HEK293 (cell line): ENCODE results near the gene TTLL1.

Source experiments
- CTCF ChIA-PET: fragments of 350-600 bp; formaldehyde crosslinking; extraction: SDS; loops from one replicate; lab custom pipeline; 2021; ENCODE audit warnings: antibody characterized with exemption; lab: Yijun Ruan, JAX
- POLR2A ChIA-PET: fragments of 300-600 bp; formaldehyde crosslinking; extraction: SDS; loops from one replicate; lab custom pipeline; 2020; ENCODE audit warnings: antibody characterized with exemption, inconsistent platforms; lab: Yijun Ruan, JAX
- H3K27ac ChIP-seq: fragments of 200-500 bp; sonication (Bioruptor generic); 2 replicates; pipeline ENCODE4 v1.5.1; 2014; ENCODE audit warnings: low read depth, low read length, control low read depth, inconsistent platforms; ENCODE audit errors: extremely low read depth
- H3K36me3 ChIP-seq, 2 experiments: fragments of 200-500 bp in 1 of 2; sonication (Bioruptor generic) in 1 of 2; 1 replicate in 1 of 2; 2 replicates in 1 of 2; pipeline ENCODE4 v1.5.1; 2014 to 2017; ENCODE audit warnings: inconsistent platforms in 2 of 2, low read length in 2 of 2; ENCODE audit not compliant: control insufficient read depth in 2 of 2, insufficient read depth in 1 of 2
- H3K4me1 ChIP-seq: fragments of 200-500 bp; sonication (Bioruptor generic); 2 replicates; pipeline ENCODE4 v1.5.1; 2014; ENCODE audit warnings: mild to moderate bottlenecking, low read length, inconsistent platforms; ENCODE audit not compliant: control insufficient read depth, insufficient read depth
- H3K4me3 ChIP-seq: 2 replicates; pipeline ENCODE4 v1.5.1; 2011; ENCODE audit warnings: low read depth, mild to moderate bottlenecking, control low read depth, low read length, moderate library complexity
- H3K9me3 ChIP-seq: fragments of 200-500 bp; sonication (Bioruptor generic); 2 replicates; pipeline ENCODE4 v1.5.1; 2014; ENCODE audit warnings: low read depth, low read length, inconsistent platforms; ENCODE audit not compliant: control insufficient read depth, insufficient read depth
- EGR2 ChIP-seq: fragments of 450-650 bp; formaldehyde crosslinking; IDR thresholded peaks from 2 replicates; pipeline ENCODE4 v1.5.1; 2016; ENCODE audit warnings: low read depth, missing biosample characterization, missing genetic modification characterization
- GFI1B ChIP-seq: fragments of 450-650 bp; formaldehyde crosslinking; IDR thresholded peaks from 2 replicates; pipeline ENCODE4 v1.5.1; 2016; ENCODE audit warnings: missing biosample characterization, missing genetic modification characterization
- GLIS1 ChIP-seq: fragments of 450-650 bp; formaldehyde crosslinking; IDR thresholded peaks from 2 replicates; pipeline ENCODE4 v1.5.1; 2016; ENCODE audit warnings: missing biosample characterization, missing genetic modification characterization
- KLF1 ChIP-seq: fragments of 450-650 bp; formaldehyde crosslinking; IDR thresholded peaks from 2 replicates; pipeline ENCODE4 v1.5.1; 2016; ENCODE audit warnings: missing biosample characterization, missing genetic modification characterization
- REPIN1 ChIP-seq: fragments of 450-650 bp; formaldehyde crosslinking; IDR thresholded peaks from 2 replicates; pipeline ENCODE4 v1.5.1; 2017; ENCODE audit warnings: missing biosample characterization, missing genetic modification characterization, low read depth
- YY2 ChIP-seq: fragments of 450-650 bp; formaldehyde crosslinking; IDR thresholded peaks from 2 replicates; pipeline ENCODE4 v1.5.1; 2016; ENCODE audit warnings: missing biosample characterization, missing genetic modification characterization
- ZBTB20 ChIP-seq: fragments of 450-650 bp; formaldehyde crosslinking; IDR thresholded peaks from 2 replicates; pipeline ENCODE4 v1.5.1; 2016; ENCODE audit warnings: missing biosample characterization, missing genetic modification characterization
- ZBTB7A ChIP-seq: fragments of 450-650 bp; formaldehyde crosslinking; IDR thresholded peaks from 2 replicates; pipeline ENCODE4 v1.5.1; 2016; ENCODE audit warnings: low read depth, missing biosample characterization, missing genetic modification characterization
- ZFHX2 ChIP-seq: fragments of 450-650 bp; formaldehyde crosslinking; conservative IDR thresholded peaks from 2 replicates; pipeline ENCODE4 v1.5.1; 2016; ENCODE audit warnings: missing biosample characterization, missing genetic modification characterization
- ZNF19 ChIP-seq: fragments of 450-650 bp; formaldehyde crosslinking; IDR thresholded peaks from 2 replicates; pipeline ENCODE4; 2016; ENCODE audit warnings: missing biosample characterization, missing genetic modification characterization, low read depth
- ZNF202 ChIP-seq: fragments of 450-650 bp; formaldehyde crosslinking; IDR thresholded peaks from 2 replicates; pipeline ENCODE4 v1.5.1; 2016; ENCODE audit warnings: missing biosample characterization, missing genetic modification characterization, borderline replicate concordance
- ZNF366 ChIP-seq: fragments of 450-650 bp; formaldehyde crosslinking; conservative IDR thresholded peaks from 2 replicates; pipeline ENCODE4 v1.5.1; 2016; ENCODE audit warnings: missing biosample characterization, missing genetic modification characterization
- ZNF48 ChIP-seq: fragments of 450-650 bp; formaldehyde crosslinking; IDR thresholded peaks from 2 replicates; pipeline ENCODE4 v1.5.1; 2016; ENCODE audit warnings: missing biosample characterization, missing genetic modification characterization
- ZNF510 ChIP-seq: fragments of 450-650 bp; formaldehyde crosslinking; IDR thresholded peaks from 2 replicates; pipeline ENCODE4 v1.5.1; 2018; ENCODE audit warnings: mild to moderate bottlenecking, missing genetic modification characterization, missing biosample characterization; ENCODE audit not compliant: insufficient replicate concordance
- ZNF624 ChIP-seq: fragments of 450-650 bp; formaldehyde crosslinking; IDR thresholded peaks from 2 replicates; pipeline ENCODE4 v1.5.1; 2017; ENCODE audit warnings: missing biosample characterization, missing genetic modification characterization
- ZNF670 ChIP-seq: fragments of 450-650 bp; formaldehyde crosslinking; IDR thresholded peaks from 2 replicates; pipeline ENCODE4 v1.5.1; 2016; ENCODE audit warnings: missing biosample characterization, missing genetic modification characterization, low read depth
- ZSCAN30 ChIP-seq: fragments of 450-650 bp; IDR thresholded peaks from 2 replicates; pipeline ENCODE4 v1.5.1; 2018; ENCODE audit warnings: missing biosample characterization, mild to moderate bottlenecking, missing genetic modification characterization, moderate library complexity
- ZXDB ChIP-seq: fragments of 450-650 bp; formaldehyde crosslinking; IDR thresholded peaks from 2 replicates; pipeline ENCODE4 v1.5.1; 2016; ENCODE audit warnings: missing biosample characterization, missing genetic modification characterization
- TF ChIP-seq, protein P1 (sequence below): fragments of 450-650 bp; formaldehyde crosslinking; IDR thresholded peaks from 2 replicates; pipeline ENCODE4 v1.5.1; 2016; ENCODE audit warnings: missing biosample characterization, missing genetic modification characterization
- TF ChIP-seq, protein P2 (sequence below): fragments of 450-650 bp; formaldehyde crosslinking; IDR thresholded peaks from 2 replicates; pipeline ENCODE4 v1.5.1; 2016; ENCODE audit warnings: missing biosample characterization, missing genetic modification characterization, borderline replicate concordance
- TF ChIP-seq, protein P3 (sequence below): fragments of 450-650 bp; formaldehyde crosslinking; IDR thresholded peaks from 2 replicates; pipeline ENCODE4 v1.5.1; 2016; ENCODE audit warnings: missing biosample characterization, missing genetic modification characterization
- TF ChIP-seq, protein P4 (sequence below): fragments of 450-650 bp; IDR thresholded peaks from 2 replicates; pipeline ENCODE4 v1.5.1; 2018; ENCODE audit warnings: missing biosample characterization, missing genetic modification characterization

The TTLL1 gene

DNA sequence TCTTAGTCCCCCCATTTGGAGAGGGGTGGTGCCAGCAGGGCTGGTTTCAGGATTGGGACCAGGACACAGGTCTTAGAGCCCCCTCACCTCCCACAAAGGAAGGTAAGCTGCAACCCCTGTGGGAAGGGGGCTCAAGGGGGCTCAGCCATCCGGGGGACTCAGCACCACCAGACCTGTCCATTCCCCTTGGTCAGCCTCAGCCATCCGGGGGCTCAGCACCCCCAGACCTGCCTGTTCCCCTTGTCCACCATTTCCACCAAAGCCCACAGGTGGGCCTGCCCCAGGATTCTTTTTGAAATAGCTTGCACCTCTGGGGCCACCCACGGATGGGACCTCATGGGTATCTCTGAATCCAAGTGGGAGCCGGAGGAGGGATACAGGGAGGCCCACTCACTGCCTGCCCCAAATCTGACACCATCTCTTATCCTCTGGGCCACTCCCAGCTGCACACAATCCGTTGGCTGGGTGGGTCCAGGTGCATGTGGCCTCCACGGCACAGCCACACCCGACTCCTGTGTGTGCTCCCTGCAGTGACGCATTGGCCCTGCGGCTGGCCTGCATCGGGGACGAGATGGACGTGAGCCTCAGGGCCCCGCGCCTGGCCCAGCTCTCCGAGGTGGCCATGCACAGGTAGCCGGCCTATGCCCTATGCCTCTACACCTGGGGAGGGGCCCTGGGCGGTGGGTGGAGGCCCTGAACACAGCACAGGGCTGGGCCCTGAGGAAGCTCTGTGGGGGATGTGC is 38.1 kb upstream of the TTLL1 start:
- no peak overlapping the region for H3K27ac ChIP-seq
- H3K4me1 ChIP-seq = peaks cover 3% of the 10 kb centered on the region
- H3K36me3 ChIP-seq = peaks cover 4 to 15% of the 10 kb centered on the region in 2 experiments; a peak in 2 of 3 replicates
- no peaks in the 10 kb centered on the region for H3K9me3 ChIP-seq
- ChIA-PET POLR2A (interaction anchor here (0.6 to 2.2 kb wide), 4 partner anchors 16 to 60 kb away, joined by 3 to 7 read pairs (median 6); partner anchors contain the start of genes MCAT and TTLL12), CTCF (interaction anchor here (0.5 to 1.7 kb wide), 4 partner anchors 8 to 102 kb away, joined by 3 to 7 read pairs (median 6); no protein-coding TSS in a partner anchor)
- no peak for TF ChIP-seq ZBTB7A (tag by site-specific recombination)
- TF ChIP-seq, protein P1, sequence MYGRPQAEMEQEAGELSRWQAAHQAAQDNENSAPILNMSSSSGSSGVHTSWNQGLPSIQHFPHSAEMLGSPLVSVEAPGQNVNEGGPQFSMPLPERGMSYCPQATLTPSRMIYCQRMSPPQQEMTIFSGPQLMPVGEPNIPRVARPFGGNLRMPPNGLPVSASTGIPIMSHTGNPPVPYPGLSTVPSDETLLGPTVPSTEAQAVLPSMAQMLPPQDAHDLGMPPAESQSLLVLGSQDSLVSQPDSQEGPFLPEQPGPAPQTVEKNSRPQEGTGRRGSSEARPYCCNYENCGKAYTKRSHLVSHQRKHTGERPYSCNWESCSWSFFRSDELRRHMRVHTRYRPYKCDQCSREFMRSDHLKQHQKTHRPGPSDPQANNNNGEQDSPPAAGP (tag by site-specific recombination) = peak; percentile 46; the same call in 1 of the 2 replicates
- peak; percentile 38; the same call in 1 of the 2 replicates for TF ChIP-seq ZFHX2 (tag by site-specific recombination)
- peak; percentile 99 for TF ChIP-seq KLF1 (tag by site-specific recombination)
- TF ChIP-seq ZNF670 (tag by site-specific recombination) = no peak
- TF ChIP-seq ZNF510 = no peak
- peak; percentile 32; the same call in 1 of the 2 replicates for TF ChIP-seq GLIS1 (tag by site-specific recombination)
- H3K4me3 ChIP-seq = no peak overlapping the region

DNA sequence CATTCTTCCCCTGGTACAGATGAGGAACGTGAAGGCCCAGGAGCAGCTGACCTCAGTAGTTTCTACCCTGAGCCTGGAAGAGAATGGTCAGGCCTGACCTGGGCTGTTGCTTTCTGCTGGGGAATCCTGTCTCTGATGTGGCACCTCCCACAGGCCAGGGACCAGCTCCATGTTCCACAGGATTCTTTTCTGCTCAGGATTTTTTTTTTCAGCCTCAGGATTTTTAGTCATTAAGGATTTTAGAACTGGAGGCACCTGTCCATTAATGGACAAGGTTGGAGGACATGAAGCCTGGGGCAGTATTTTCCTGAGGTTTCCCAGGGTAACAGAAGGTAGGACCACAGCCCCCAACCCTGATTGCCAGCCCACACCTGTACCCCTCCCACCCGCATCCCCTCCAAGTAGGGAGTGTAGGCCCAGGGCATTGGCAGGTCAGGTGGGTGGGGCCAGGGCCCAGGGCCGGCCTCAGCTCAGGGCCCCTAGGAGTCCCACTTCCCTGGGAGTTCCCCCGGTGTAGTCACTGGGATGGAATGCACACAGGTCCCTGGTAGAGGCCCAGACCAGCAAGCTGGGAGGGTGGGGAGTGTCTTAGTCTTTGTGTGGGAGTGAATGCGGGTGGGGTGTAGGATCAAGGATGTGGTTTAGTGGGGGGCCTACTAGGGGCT is 37.4 kb upstream of the TTLL1 start:
- H3K4me1 ChIP-seq = peaks cover 3% of the 10 kb centered on the region
- H3K27ac ChIP-seq = no peak overlapping the region
- H3K36me3 ChIP-seq = peaks cover 4 to 8% of the 10 kb centered on the region in 2 experiments; a peak in 2 of 3 replicates
- POLR2A ChIA-PET = interaction anchor here (0.6 to 2.2 kb wide), 4 partner anchors 22 to 1018 kb away, joined by 3 to 7 read pairs (median 5); partner anchors contain the start of gene TTLL12
- H3K9me3 ChIP-seq = no peaks in the 10 kb centered on the region
- H3K4me3 ChIP-seq = no peak overlapping the region
- CTCF ChIA-PET = interaction anchor here (0.5 to 1.7 kb wide), 6 partner anchors 9 to 369 kb away, joined by 3 to 7 read pairs (median 6); no protein-coding TSS in a partner anchor
- no peak for TF ChIP-seq ZNF510
- no peak for TF ChIP-seq REPIN1
- TF ChIP-seq, protein P2, sequence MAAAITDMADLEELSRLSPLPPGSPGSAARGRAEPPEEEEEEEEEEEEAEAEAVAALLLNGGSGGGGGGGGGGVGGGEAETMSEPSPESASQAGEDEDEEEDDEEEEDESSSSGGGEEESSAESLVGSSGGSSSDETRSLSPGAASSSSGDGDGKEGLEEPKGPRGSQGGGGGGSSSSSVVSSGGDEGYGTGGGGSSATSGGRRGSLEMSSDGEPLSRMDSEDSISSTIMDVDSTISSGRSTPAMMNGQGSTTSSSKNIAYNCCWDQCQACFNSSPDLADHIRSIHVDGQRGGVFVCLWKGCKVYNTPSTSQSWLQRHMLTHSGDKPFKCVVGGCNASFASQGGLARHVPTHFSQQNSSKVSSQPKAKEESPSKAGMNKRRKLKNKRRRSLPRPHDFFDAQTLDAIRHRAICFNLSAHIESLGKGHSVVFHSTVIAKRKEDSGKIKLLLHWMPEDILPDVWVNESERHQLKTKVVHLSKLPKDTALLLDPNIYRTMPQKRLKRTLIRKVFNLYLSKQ (tag by site-specific recombination) = no peak
- TF ChIP-seq ZNF366 (tag by site-specific recombination) = no peak
- TF ChIP-seq ZNF48 (tag by site-specific recombination) = no peak
- no peak for TF ChIP-seq ZNF202 (tag by site-specific recombination)
- TF ChIP-seq GFI1B = no peak
- TF ChIP-seq GLIS1 (tag by site-specific recombination) = peak; percentile 91
- no peak for TF ChIP-seq ZNF19
- TF ChIP-seq ZXDB = no peak
- TF ChIP-seq, protein P3, sequence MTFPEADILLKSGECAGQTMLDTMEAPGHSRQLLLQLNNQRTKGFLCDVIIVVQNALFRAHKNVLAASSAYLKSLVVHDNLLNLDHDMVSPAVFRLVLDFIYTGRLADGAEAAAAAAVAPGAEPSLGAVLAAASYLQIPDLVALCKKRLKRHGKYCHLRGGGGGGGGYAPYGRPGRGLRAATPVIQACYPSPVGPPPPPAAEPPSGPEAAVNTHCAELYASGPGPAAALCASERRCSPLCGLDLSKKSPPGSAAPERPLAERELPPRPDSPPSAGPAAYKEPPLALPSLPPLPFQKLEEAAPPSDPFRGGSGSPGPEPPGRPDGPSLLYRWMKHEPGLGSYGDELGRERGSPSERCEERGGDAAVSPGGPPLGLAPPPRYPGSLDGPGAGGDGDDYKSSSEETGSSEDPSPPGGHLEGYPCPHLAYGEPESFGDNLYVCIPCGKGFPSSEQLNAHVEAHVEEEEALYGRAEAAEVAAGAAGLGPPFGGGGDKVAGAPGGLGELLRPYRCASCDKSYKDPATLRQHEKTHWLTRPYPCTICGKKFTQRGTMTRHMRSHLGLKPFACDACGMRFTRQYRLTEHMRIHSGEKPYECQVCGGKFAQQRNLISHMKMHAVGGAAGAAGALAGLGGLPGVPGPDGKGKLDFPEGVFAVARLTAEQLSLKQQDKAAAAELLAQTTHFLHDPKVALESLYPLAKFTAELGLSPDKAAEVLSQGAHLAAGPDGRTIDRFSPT (tag by site-specific recombination) = no peak
- TF ChIP-seq ZSCAN30 = no peak
- TF ChIP-seq ZFHX2 (tag by site-specific recombination) = peak; percentile 84
- TF ChIP-seq YY2 = no peak
- TF ChIP-seq ZBTB20 (tag by site-specific recombination) = peak; percentile 49; the same call in 1 of the 2 replicates
- no peak for TF ChIP-seq ZNF624 (tag by site-specific recombination)
- TF ChIP-seq EGR2 = peak; percentile 76
- TF ChIP-seq, protein P4, sequence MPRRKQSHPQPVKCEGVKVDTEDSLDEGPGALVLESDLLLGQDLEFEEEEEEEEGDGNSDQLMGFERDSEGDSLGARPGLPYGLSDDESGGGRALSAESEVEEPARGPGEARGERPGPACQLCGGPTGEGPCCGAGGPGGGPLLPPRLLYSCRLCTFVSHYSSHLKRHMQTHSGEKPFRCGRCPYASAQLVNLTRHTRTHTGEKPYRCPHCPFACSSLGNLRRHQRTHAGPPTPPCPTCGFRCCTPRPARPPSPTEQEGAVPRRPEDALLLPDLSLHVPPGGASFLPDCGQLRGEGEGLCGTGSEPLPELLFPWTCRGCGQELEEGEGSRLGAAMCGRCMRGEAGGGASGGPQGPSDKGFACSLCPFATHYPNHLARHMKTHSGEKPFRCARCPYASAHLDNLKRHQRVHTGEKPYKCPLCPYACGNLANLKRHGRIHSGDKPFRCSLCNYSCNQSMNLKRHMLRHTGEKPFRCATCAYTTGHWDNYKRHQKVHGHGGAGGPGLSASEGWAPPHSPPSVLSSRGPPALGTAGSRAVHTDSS = no peak
